C4-2B (cell line): Measurements from ENCODE around the gene EDIL3.

Source experiments
- H3K27ac ChIP-seq: fragments of 450-650 bp; 2 replicates; pipeline ENCODE4 v1.5.1; 2017
- ZFX ChIP-seq: fragments of 450-650 bp; IDR thresholded peaks from 2 replicates; pipeline ENCODE4 v1.6.1; 2017
- TF ChIP-seq, protein P1 (sequence below): fragments of 450-650 bp; conservative IDR thresholded peaks from 2 replicates; pipeline ENCODE4 v1.5.1; 2017; ENCODE audit warnings: mild to moderate bottlenecking

Gene EDIL3

DNA sequence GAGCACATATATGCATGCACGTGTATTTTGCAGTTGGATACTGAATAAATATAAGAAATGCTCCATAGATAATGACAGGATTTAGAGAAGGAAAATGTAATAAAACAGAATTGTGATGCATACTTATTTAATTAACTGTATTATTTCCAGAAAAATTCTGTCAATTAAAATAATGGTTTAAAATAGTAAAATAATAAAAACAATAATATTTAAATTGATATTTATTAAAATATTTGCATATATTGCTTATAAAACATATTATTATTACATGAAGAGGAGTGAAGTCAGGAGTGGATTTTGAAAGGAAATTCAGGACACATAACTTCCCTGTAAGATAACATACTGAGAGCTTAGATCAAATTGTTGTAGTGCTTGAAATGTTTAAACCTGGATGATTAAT, 21.4 kb upstream of the EDIL3 start:
- no peak overlapping the region for H3K27ac ChIP-seq
- TF ChIP-seq, protein P1, sequence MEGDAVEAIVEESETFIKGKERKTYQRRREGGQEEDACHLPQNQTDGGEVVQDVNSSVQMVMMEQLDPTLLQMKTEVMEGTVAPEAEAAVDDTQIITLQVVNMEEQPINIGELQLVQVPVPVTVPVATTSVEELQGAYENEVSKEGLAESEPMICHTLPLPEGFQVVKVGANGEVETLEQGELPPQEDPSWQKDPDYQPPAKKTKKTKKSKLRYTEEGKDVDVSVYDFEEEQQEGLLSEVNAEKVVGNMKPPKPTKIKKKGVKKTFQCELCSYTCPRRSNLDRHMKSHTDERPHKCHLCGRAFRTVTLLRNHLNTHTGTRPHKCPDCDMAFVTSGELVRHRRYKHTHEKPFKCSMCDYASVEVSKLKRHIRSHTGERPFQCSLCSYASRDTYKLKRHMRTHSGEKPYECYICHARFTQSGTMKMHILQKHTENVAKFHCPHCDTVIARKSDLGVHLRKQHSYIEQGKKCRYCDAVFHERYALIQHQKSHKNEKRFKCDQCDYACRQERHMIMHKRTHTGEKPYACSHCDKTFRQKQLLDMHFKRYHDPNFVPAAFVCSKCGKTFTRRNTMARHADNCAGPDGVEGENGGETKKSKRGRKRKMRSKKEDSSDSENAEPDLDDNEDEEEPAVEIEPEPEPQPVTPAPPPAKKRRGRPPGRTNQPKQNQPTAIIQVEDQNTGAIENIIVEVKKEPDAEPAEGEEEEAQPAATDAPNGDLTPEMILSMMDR, result no peak
- TF ChIP-seq ZFX, result no peak

DNA sequence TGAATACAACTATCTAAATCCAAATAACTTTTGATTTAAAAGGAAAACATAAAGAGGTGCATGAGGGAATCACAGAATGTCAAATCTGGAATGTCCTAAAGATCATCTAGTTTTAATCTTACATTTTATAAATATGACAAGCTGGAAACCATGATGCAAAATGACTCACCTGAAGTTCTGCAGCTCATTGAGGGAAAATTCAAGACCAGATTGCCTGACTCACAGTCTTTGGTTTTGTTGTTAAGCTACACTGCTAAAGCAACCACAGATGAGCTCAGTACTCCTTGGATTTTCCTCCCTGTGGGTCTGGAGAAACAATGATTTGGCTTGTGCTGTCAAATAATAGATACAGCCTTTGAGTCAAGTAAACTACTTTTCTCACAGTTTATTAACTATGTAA, 19.1 kb upstream of the EDIL3 start:
- H3K27ac ChIP-seq, result no peak overlapping the region
- no peak for TF ChIP-seq ZFX
- TF ChIP-seq, protein P1, result no peak

DNA sequence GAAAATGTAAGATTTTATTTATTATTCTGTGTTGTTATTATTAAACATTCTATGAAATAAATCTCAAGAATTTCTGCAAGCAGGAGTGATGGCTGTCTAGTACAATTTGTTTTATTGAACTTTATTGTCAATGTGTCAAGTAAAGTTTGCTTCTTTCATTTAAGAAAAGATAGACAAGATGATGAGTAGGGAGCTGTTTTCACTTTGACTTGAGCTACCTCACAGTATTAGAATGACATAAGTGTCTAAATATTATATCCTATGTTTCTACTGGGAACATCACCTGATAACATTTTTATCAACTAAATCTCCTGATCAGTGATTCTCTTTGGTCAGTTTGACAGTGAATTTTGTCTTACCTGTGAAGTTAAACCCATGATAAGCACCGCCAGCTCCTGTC, 12.7 kb upstream of the EDIL3 start:
- TF ChIP-seq ZFX, result no peak
- TF ChIP-seq, protein P1, result no peak
- no peak overlapping the region for H3K27ac ChIP-seq

DNA sequence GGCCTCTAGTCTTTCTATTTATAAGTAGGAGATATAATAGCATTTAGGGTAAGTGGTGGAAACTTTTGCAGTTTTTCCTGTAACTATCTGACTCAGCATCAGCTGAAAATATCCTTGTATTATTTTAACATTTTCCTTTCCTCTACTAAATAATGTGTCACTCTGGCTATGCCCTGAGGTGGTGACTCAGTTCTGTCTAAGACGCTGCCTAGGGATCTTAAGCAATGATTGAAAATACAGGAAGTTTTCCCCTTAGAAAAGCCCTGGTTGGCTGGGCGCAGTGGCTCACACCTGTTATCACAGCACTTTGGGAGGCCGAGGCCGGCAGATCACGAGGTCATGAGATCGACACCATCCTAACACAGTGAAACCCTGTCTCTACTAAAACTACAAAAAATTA, 9.3 kb upstream of the EDIL3 start:
- no peak for TF ChIP-seq ZFX
- TF ChIP-seq, protein P1, result no peak
- H3K27ac ChIP-seq, result no peak overlapping the region

DNA sequence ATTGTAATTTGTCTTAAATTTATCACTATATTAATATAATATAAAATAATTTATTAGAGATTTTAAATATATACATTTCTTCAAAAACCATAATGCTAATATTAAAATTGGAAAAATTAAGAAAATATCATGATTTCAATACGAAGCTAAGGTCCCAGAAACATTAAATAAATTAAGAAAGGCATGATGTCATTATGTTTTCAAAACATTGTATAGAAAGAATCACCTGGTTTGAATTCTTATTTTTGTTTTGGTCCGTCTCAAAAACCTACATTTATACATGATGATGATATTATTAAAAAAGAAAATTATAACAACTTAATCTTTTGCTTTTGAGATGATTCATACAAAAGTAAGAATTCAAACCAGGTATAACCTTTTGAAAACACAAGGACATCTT, 8.2 kb upstream of the EDIL3 start:
- TF ChIP-seq, protein P1, result no peak
- H3K27ac ChIP-seq, result no peak overlapping the region

DNA sequence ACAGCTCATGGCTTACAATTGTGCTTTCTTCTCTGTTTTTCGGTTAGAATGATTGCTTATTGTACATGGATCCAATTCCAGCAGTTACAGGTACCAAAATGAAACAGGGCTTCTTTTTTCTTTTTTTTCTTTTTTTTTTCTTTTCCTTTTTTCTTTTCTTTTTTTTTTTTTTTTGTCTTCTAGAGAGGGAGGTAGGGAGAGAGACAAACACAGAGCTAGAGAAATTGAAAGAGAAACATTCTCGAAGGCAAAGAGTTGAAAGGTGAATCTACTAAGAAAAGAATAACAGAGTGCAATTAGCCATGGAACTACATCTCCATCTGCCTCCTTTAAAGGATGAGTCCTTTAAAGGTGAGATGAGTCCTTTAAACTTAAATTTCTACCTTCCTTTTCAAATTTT, 1.0 kb upstream of the EDIL3 start:
- H3K27ac ChIP-seq, result no peak overlapping the region
- TF ChIP-seq, protein P1, result no peak
- TF ChIP-seq ZFX, result no peak

DNA sequence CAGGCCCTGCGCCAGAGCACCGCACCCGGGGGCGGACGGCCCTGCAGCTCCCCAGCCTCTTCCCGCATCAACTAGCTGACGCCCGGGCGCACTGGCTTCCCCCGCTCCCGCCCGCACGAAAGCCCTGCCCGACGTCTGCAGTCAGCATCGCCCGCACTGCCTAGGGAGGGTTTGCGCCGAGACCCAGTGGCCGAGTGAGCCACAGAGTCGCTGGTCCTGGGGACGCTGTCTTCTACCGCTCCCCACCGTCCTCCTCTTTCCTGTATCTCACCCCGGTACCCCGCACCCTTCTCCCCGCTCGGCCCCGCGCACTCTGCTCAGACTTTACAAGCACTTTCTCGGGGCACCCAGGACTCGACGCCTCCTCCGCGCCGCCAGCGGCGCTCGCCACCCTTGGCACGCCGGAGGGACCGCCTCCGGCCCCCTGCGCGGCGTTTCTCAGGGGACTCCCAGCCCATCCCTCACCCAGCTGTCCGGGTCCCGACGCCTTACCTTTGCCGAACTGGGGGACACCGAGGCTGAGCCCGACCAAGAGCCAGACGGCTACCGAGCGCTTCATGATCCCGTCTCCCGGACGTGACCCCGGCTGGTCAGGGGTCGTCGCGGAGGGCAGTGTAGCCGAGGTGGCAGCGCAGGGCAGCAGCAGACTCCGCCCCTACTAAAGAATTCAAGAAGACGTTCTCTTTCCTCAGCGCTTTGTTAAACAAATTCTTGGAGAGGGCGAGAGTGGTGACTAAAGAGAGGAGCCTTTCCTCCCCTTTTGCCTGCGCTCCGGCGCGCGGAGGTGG, 670 bp downstream of the EDIL3 start:
- no peak overlapping the region for H3K27ac ChIP-seq
- TF ChIP-seq ZFX, result no peak
- TF ChIP-seq, protein P1, result no peak
